HG03575 (cell line): ENCODE data around the gene RBSN.

Experiments
- ATAC-seq: cut with Tn5 transposase; IDR thresholded peaks from one replicate; pipeline ENCODE4 v1.9.1; 2021; ENCODE audit not compliant: unreplicated experiment, insufficient number of reproducible peaks, low FRiP score; ENCODE audit errors: extremely low read depth

RBSN gene

DNA sequence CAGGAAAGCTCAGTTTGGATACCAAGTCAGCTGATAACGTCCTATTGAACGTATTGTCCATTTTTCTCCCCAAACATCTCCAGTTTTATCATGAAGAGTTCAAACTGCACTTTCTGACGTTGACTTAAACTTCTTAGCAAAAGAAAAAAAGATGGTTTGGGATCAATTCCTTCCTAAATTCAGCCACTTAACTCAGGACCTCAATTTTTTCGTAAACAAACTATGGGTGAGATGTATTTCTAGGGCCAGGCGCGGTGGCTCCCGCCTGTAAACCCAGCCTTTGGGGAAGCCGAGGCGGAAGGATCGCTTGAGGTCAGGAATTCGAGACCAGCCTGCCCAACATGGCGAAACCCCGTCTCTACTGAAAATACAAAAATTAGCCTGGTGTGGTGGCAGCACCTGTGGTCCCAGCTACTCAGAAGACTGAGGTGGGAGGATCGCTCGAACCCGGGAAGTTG is 33.4 kb downstream of the RBSN start:
- no peak for ATAC-seq

DNA sequence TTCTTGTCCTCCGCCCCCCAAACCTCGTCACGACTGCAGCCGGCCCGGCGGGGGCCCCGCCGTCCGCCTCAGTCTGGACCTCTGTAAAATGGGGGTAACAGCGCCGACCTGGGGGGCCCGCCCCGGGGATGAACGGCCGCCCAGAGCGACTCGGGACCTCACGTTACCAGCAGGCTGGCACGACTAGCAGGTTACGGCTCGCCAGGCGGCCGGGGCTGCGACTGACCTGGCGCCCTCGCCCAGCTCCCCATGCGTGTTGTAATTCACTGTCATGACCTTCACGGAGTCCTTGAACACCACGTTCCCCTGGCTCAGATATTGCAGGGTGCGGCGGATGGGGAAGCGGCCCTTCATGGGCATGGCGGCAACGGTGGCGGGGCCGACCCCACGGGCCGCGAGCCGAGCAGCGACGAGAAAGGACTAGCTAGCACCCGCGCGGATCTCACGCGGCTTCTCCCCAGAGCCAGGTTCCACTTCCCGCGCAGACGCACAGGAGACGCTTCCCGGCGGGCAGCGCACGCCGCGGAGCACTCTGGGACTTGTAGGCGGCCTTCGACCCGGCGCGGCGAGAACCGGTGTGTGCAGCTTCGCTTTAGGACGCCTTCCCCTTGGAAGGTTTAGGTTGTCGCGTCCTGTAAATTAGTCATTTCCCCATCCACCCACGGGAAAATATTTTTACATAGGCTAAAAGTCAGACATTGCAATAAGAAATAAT is 34.0 kb downstream of the RBSN start, which contains the start of gene MRPS25:
TSS of gene MRPS25 (minus strand) at position 481 of the 715 bp plus-strand sequence. CDS start at position 360, 121 bp downstream.
- ATAC-seq = peak; percentile 53

DNA sequence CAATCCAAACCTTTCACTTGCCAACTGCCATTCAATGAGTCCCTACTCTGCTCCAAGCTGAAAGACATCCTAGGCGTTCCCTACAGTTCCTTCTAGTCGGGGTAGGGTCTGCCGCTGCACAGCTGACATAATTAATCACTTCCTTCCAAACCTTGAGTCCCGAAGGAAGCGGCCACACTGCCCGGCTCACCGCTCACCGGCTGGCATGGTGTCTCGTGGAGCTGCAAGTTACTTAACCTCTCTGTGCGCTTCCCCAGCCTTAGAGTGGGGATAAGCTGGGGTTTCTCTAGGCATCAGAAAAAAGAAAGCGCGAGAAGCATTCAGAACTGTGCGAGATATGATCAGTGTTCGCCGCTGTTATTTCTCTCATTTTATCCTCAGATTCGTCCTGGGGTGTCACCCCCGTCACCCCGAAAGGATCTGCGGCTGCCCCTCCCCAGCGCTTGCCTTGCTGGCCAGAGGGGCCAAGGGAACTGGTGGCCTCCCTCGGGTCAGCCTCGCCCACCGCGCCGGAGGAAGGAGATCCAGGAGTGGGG is 34.6 kb downstream of the RBSN start:
- no peak for ATAC-seq

DNA sequence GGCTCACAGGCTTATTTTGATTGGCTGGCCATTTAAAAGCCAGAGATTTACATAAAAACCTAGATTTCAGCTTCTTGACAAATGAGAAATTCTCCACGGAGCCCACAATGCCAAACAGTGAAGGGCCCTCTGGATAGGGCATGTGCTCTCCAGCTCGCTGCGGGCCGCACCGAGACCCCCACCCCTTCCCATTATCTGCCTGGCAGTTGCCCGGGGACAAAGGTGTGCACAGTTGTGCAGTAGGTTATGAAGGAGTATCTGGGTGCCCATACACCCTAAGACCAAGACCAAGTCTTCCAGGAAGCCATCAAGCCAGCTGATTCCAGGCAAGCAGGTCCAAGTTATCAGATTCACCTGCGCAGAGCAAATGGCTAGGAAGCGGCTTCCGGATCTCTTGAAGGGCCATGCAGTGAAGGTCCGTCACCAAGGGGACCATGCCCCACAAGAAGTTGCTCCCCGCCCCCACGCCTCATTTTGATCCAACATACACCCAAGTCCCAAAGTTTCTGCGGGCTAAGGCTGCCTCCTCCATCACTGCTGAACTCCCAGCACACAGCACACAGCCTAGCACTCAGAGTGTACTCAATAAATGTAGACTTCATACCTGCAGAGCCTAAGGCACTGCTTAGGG is 35.2 kb downstream of the RBSN start:
- ATAC-seq = no peak

DNA sequence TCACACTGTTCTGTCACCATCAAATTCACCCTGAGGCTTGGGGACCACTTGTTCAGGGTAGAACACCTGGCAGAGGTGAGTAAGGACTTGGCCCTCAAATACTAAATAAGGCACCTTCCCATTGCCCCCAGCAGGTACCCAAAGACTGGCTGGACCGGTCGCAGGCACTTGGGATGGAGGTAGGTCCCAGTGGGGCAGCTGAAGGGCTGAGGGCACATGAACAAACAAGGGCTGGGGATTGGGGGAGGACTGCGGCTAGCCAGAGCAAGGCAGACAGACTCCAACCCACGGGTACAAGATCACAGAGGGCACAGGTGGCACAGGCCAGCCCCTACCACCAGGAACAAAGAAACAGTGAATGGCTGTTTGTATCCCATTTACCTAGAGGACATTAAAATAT is 35.7 kb downstream of the RBSN start:
- ATAC-seq = no peak

DNA sequence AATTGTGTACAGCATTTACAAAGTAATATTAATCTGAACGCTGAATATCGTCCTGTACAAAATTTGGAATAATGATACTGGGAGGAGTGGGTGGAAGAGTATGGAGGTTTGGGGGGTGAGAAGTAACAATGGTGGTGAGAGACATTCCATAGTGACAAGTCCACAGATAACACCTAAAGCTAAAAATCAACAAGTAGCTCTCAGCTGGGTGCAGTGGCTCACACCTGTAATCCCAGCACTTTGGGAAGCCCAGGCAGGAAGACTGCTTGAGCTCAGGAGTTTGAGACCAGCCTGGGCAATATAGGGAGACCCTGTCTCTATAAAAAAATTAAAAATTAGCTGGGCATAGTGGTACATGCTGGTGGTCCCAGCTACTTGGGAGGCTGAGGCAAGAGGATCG is 38.9 kb downstream of the RBSN start:
- no peak for ATAC-seq

DNA sequence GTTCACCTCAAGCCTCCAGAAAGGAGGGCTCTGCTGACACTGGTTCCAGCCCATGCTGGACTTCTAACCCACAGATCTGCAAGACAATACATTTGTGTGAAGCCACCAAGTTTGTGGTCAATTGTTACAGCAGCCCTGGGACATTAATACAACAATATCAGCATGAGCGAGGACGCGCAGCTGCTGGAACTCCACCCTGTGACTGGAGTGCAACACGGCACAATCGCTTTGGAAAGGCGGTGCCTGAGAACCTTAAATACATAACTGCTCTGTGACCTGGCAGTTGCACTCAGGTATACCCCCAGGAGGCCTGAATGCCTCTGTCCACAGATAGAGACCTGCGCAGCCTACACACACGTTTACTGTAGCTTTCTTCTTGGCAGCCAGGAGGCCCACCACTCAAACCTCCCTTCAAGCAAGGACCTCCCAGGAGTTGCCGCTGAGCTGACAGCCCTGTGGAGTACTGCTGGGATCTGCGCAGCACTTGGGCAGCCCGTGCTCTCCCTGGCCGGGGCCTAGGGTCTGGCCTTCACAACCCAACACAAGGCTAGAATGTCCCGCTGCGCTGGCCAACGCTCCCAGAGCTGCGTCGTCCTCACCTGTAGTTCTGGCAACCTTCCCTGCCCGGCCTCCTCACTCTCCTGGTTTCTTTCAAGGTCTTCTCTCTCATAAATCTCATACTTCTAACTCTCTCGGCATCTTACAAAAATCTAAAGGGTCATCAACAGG is 42.1 kb downstream of the RBSN start:
- ATAC-seq = no peak

DNA sequence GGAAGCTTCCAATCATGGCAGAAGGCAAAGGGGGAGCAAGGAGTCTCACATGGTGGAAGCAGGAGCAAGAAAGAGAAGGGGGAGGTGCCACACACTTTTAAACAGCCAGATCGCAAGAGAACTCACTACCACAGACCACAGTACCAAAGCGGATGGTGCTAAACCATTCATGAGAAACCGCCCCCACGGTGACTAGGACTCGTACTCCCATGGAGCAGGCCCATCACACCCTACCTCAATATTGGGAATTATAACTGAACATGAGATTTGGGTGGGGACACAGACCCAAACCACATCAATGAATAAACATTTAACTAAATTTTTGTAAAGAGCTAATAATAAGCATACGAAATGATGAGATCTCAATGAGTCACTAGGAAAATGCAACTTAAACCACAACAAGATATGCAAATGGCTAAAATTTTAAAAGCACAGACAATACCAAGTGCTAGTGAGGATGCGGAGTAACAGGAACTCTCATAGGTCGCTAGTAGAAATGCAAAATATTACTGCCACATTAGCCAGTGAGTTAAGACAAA is 43.9 kb downstream of the RBSN start:
- ATAC-seq = no peak

DNA sequence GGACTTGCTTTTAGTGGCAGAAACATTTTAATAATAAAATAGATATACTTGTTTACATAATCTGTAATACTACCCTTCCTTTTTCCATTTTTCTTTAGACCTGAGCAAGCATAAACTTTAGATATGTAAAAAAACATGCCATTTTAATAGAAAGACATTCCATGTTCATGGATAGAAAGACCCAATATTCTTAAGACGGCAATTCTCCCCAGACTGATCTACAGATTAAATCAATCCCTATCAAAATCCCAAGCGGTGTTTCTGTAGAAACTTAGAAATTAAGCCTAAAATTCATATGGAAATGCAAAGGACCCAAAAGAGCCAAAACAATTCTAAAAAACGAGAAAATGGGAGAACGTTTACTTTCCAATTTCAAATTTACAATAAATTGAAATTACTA is 45.4 kb downstream of the RBSN start:
- no peak for ATAC-seq

DNA sequence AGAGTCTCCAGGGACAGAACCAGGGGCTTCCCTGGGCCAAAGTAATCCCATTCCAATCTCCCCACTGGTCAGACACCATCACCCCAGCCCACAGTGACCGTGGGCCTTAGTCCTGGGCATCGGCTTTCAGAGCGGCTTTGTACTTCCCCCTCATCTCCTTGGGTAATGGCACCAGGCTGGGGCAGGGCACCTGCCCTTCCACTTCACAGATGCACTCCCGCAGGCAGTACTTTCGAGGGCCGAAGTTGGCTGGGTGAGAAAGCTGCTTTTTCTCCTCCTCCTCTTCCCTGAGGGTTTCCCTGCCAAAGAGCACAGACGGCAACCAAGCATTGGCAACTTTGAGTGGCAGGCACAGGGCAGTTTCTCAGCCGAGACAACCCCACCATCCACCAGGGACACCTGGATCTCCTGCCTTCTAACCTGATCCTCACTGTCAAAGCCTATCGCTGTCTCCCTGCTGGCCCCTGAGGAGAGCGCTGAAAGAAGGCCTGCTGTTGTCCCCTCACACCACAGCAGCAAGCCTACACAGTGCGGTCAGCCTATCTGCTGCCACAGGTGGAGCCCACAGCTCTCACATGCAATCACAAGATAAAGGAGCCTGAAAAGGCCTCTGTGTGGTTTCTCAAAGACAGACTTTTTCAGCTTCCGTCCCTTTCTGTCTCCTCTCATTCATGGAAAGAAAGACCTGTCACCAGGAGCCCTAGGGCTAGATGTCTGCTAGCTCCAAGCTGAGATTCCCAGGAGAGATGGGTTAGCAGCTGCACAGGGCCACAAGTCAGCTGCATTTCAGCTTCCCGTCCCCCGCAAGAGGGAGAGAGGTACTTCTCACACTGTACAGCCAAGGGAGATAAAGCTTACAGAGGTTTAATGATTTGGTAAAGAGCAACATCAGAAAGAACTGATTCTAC is 46.4 kb downstream of the RBSN start:
- ATAC-seq = no peak

DNA sequence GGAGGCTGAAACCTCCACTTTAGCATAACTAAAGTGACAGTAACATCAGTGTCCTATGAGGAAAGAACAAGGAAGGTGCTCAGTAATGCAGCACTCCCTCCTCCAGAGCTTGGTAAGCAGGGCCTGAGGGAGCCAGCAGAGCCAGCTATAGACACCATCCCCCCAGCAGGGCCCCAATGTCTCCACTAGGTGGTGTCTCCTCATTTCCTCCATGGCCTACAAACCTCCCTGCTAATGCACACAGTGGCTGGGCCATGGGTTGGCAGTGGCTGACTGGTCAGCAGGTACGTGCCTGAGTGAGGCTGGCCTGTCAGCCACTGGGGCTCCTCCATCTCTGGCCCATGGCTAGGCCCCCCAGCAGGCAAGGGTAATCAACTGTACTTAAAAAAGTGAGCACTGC is 47.4 kb downstream of the RBSN start:
- no peak for ATAC-seq

DNA sequence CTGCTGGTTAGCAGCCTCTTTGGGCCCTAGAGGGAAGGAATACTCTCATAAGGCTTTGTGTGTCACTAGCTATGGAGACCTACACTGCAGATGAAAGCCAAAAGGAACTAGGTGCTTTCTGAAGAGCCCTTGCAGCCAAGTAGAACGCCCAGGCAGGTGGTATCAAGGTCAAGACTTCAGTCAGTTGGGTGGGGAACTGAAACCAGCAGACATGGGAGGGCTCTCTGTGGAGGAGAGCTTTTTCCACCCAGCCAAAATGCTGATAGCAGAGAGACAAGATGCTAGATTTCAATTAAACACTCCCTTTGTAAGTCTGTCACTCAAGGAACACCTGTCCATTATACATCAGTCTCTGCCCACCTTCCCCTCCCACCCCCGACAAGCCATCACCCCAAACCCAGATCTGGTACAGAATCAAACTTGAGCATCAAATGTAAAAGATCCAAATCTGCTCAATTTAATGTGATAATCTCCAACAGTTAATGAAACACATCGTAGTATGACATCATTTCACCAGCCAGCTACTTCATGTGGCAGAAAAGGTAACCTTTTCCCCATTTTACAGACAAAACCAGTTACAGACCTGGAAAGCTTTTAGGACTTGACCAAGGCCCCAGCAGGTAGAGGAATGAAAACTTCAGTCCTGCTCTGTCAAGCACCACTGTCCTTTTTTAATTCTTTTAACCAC is 48.4 kb downstream of the RBSN start:
- peak; percentile 66 for ATAC-seq

DNA sequence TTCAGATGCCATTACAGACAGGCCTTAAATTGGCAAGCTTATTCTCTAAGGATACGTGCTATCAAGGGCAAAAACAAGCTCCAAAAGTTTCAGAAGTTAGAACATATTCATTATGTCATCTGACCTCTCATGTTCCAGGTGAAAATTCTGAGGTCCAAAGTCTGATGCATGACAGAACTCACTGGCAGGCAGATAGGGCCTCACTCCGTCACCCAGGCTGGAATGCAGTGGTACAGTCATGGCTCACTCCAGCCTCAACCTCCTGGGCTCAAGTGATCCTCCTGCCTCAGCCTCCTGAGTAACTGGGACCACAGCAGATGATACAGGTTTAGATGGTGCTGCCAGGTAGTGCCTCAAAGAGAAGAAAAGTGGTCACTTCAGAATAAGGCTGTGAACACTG is 49.4 kb downstream of the RBSN start:
- ATAC-seq = no peak

DNA sequence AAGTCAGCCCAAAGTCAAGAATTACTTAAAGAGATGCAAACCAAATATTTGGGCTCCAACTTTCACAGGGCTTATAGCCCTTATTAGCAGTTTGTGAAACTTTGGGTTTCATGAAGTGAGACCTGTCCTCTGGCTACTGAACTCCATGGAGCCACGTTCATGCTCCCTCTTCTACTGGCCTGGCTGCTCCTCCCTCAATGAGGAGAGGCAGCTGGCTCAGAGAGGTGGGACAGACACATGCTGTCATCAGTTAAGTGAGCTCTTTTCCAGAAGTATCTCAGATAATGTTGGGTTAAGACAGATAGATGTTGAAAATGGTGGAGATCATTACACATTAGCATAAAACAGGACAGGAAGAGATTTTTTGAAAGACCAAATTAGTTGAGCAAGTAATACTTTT is 53.3 kb downstream of the RBSN start:
- no peak for ATAC-seq

DNA sequence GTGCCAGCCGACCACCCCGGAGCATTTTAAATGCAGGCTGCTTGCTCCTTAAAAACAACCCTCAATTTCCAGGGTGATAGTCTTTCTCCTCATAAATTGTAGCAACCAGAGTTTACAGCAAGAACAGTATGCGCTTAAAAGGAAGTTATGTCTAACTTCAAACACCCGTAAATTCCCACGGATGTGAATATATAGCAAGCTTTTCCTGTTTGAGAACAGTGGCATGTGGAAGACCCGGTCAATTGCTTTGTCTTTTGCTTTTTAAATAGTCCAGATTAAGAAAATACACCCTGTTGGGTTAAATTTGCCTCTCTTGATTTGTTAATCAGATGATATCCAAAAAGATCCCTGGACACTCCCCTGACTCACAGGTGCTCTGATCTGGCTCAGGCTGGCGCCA is 54.6 kb downstream of the RBSN start:
- ATAC-seq = no peak

DNA sequence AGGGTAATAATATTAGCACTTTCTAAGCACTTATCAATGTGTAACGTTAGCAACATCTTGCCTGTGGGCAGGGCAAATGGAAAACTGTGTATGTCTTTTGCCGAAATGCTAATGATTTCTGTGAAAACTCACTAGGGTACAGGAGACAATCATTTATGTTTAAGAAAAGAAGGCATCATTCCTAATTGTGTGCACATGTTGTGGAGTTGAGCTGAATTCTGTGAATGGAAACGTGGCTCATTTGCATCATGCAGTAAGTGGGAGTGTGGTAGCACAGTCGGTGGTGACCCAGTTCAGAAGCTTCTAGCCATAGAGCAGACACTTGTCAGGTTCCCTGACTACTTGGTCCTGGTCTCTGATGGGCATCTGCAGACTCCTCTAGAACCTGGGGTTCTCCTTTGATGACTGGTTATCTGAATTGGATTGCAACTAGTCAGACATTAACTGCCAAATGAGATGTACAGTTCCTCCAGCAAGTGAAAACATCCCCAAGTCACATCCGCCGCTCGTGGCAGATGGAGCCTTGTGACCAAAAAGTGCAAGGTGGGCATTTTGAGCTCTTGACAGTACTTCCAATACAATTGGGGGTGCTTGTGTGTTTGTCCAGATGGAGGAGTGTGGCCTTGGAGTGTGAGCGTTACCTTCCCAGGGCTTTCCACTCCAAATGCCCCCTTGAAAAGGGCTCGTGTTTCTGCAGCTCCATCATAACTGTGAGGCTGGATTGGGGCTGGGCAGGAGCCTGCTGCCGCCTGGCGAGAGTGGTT is 55.4 kb downstream of the RBSN start:
- ATAC-seq = no peak

DNA sequence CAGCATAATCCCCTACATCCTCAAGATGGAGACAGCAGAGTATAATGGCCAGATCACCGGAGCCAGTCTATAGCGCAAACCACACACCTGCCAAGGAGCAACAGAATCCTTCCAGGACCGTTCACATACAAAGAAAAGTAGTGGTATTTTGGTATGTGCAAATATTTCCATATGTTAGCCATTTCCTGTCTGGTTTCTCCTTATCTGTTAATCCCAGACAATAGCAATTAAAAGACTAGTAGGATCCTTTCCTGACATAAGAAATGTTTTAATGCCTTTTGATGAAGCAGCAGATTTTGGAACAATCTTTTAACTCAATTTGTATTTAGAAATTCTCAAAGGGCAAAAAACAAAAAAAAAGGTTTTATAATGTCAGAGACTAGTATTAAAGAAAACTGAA is 56.0 kb downstream of the RBSN start:
- ATAC-seq = no peak
